Right ventricle myocardium inferior (tissue), 1 donor: ENCODE results near the gene ADGRL1. TPM values are rescaled to one million over a fixed set of nuclear protein-coding genes. Genes with fewer than 3 reads are reported as not detected.

Experiments used
- ATAC-seq: fragments of 200-7000 bp; cut with Tn5 transposase; one replicate; pipeline ENCODE4 v1.9.1; 2020; ENCODE audit warnings: mild to moderate bottlenecking, moderate library complexity
- DNase-seq: peaks from one replicate; pipeline ENCODE4 v3.0.0; 2021; ENCODE audit errors: missing footprints
- intact Hi-C: fragments of 100-400 bp; cut with DNase I; formaldehyde crosslinking; loops from one replicate; pipeline ENCODE4 v1.11.0; 2022
- total RNA-seq: library from RNA; stranded (reverse); fragmentation: NEBNext Ultra II Directional; extraction: Animal tissue kit (Norgen Biotek cat#: 25700); gene quantifications from one replicate; pipeline ENCODE4 v1.2.1, GENCODE V29; 2021
- donor health status: DM: no; HTN: yes; CAD: no; lungs with severe emphysema.

The ADGRL1 gene
- total RNA-seq, 1 donor from 2014 or later: 27.0 TPM

DNA sequence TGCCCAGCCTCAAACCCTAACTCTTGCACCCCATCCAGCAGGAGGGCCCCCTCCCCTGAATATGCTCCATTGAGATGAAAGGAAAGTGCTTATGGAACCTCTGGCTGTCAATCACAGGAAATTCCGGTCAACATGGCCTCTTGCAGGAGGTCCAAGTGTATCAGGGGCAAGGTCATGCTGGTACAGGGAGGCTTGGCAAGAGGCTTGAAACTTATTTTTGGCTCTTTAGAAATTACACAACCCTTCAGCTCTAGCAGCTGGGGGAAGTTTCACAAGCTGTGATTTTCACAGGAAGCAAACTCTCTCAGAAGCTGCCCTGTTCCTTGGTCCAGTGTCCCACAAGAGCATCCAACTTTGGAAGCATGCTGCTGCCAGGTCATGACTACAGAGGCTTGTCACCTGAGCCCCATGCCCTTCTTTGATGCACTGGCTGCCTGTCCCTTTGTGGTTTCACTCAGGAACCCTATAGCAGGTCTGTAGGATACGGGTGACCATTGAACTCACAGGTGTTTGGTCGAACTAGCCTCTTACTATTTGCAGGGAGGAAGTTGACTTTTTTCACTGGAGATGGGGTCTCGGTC is 78.0 kb downstream of the ADGRL1 start:
- peak; percentile 92 for ATAC-seq
- intact Hi-C loops: no loop called here
- peak; percentile 67 for DNase-seq

DNA sequence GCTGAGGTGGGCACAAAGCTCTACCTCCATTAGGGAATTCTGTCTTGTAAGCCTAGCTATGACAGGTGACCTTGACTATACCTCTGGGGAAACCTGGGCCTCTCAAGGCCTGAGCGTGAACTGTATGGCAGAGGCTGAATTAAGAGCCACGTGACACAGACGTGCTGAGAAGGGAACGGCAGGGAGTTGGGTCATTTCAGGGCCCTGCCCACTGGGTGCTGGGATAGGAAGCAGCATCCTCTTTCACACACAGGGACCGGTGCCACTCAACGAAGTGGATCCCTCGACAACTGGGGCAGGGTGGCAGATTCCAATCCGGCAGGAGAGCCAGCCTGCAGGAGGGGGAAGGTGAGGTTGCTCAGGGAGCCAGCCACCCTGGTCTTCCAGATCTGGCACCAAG is 78.8 kb downstream of the ADGRL1 start:
- ATAC-seq (peak; percentile 73), DNase-seq (no peak)
- intact Hi-C loops: no loop called here

DNA sequence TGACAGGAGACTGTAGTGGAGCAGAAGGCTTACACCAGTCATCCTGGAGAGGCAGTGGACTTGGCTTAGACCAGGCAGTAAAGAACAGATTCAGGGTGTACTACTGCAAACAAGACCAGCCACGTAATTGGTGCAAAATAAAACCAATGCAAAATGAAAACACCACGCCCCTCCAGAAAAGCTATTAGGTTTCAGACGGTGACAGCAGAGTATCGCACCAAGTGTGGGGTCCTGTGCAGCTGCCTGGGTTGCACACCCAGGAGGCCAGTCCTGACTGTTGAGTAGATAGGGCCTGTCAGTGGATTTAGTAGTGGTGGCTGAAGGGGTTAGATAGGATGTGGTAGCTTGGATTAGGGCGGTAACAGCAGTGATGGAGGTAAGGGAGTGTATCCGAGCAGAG is 83.0 kb downstream of the ADGRL1 start:
- no peak for ATAC-seq
- intact Hi-C loops: no loop called here
- no peak for DNase-seq

DNA sequence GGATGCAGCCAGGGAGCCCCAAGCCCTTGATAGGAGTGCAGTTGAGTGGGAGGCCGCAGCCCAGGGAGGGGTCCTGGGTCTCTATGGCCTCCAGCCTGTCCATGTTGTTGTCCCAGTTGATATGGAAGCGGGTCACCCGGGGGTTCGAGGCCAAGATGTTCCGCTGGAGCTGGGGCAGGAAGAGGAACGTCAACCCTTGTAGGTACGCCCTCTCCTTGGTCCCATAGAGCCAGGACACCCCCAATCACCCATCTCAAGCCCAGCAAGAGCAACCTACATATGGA is 85.5 kb downstream of the ADGRL1 start:
- intact Hi-C loops: no loop called here
- DNase-seq (no peak), ATAC-seq (no peak)

DNA sequence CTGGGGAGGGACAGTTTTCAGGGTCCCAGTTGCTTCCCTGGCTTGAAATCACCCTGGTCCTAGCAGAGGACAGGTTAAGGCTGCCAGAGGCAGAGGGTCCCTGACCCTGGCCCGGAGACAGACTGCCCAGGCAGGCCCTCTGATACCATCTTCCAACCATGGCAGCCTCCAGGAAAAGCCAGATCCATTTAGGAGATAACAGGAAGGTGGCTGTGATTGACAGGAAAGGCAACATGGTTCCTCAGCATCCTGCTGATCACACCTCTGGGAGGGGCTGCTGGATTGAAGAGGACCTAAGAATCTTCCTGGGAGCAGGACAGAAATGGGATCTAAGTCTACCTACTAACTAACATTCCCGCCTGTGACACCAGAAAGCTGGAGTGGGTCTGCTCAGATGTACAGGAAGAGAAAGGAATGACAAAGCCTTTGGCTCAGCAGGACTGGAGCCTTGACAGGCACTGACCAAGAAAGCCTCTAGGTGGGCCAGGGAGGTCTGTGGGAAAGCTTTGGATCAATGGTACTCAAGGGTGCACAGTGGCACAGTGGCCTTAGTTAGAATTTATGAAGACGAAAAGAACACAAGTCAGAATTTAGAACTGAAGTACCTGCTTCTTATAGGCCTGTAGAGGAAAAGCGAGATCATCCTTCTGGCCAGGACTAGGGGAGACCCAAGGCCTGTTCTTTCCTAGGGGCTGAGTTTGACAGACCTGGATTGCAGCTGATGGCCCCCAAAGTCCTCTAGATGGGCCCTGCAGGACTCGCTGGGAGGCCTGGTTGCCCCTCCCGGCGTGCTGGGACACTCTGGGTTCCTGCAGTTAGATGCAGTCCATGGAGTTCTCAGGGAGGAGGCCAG is 86.1 kb downstream of the ADGRL1 start:
- ATAC-seq: no peak
- intact Hi-C loops: loop anchor here (5.0 kb wide), 1 partner anchor 38 kb away; no protein-coding TSS in a partner anchor
- no peak for DNase-seq

DNA sequence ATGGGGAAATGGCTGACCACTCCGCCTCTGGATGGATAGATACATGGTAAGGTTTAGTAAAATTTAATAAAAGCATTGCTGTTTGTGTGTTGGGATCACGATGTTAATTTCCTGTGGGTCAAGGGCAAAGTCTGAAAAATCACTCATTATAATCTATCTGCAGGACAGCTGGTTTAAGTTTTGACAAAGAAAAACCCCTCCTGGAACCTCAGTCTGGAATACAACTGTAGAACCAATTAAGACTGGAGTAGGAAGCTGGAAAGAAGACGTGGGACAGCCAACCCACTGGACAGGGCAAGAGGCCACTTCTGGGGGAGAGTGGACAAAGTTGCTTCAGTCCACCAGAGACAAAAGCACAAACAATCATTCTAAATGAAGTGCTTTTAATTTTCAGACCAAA is 86.8 kb downstream of the ADGRL1 start:
- ATAC-seq (no peak), DNase-seq (no peak)
- intact Hi-C loops: loop anchor here (5.0 kb wide), 1 partner anchor 37 kb away; no protein-coding TSS in a partner anchor

DNA sequence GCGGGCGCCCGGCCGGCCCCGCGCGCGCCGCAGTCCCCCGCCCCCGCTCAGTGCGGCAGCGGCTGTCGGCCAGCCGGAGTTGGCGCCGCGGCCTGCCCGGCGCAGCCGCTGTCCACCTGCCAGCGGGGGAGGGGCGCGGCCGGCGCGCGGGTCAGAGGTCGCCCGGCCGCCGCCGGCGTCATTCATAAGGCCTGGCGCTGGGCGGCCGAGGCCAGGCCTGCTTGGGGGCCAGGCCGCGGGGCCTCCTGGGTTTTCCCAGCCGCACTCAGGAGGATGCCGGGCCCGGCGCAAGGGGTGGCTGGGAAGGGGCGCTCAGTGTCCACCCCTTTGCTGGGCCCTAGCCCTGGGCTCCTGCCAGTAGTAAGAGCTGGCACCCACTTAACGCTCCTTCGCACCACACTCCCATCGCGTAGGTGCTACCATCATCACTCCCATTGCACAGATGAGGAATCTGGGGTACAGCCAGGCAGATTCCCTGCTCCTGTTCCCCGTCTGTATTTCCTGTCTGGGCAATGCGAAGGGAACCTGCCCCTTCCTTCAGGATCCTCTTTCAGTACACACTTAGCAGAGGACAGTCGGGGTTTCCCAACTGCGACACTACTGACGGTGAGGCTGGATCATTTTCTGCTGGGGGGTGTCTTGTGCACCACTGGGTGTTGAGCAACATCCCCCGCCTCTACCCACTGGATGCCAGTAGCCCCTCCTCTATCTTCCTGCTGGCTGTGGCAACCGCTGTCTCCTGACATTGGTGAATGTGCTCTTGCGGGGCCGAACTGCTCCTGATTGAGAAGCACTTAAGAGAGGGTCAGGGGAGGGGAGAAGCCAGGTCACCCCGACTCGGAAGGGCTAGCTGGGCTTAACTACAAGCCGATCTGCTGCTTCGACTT is 87.6 kb downstream of the ADGRL1 start:
- ATAC-seq (peak; percentile 52), DNase-seq (peak; percentile 90)
- intact Hi-C loops: loop anchor here (5.0 kb wide), 1 partner anchor 36 kb away; no protein-coding TSS in a partner anchor

DNA sequence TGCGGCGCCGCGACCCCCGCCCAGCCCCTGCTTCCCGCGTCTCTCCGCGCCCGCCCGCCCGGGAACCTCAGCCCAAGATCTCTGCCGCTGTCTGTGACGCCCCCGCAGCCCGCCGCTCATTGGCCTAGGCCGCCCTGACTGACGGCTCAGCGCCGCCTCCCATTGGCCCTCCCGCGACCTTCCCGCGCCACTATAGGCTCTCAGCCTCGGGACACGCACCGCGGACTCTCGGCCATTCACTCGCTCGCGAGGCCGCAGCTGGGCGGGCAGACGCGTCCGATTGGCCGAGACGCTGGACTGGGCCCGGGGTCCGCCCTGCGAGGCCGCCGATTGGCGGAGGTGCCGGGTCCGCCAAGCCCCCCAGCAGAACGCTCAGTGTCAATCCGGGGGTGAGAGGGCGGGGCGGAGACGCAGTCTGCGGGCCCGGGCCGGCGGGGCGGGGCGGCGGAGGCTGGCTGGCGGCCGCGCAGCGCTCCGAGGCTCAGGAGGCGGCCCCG is 88.3 kb downstream of the ADGRL1 start, which contains the start of gene PRKACA:
Gene PRKACA (minus strand): TSS at position 95 of the 497 bp plus-strand sequence. CDS start 215 bp downstream, outside the sequence.
- DNase-seq (peak; percentile 100), ATAC-seq (peak; percentile 90)
- intact Hi-C loops: loop anchor here (5.0 kb wide), 1 partner anchor 35 kb away; no protein-coding TSS in a partner anchor

DNA sequence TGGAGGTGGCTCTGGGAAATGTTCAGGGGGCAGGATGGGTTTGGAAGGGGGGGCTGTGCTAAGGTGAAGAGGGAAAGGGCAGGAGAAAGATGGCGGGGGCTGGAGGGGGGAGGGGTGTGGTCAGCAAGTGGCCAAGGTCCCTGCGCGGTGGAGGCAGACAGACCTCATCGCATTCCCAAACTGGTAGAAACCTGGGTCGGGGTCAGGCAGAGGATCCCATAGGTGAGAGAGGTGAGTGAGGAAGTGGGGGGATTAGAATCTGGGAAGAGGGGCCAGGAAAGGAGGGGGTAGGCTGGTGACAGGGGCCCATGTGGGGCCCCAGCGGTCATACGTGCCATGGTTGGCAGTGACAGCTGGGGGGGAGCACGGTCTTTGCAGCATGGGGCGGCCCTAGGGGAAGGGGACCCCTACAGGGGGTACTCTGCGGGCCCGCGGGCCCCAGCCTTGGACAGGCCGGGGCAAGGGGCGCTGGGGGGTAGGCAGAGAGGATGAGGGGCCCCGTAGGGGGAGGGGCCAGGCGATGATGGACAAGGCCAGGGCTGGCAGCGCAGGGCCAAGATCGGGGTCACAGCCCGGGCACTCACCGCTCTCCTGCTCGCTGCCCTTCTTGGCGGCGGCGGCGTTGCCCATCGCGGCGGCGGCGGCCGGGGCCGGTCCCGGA is 88.9 kb downstream of the ADGRL1 start:
- ATAC-seq: no peak
- intact Hi-C loops: loop anchor here (5.0 kb wide), 1 partner anchor 35 kb away; no protein-coding TSS in a partner anchor
- DNase-seq: peak; percentile 80

DNA sequence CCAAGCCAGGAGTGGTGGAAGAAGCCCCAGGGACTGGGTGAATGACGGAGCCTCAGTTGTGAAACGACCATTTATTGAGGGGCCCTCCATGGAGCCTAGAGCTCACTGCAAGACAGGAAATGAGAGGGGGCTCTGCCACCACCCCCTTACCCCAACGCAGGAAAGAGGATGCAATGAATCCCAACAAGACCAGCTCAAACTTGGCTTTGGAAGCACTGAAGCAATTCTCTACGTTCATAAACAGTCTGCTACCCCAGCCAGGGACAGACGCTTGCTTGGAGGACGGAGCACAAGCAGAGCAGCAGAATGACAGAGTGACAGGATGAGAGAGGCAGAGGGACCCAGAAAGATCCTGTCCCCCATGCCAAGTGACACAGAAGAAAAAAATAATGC is 89.4 kb downstream of the ADGRL1 start:
- intact Hi-C loops: loop anchor here (5.0 kb wide), 1 partner anchor 34 kb away; no protein-coding TSS in a partner anchor
- ATAC-seq (no peak), DNase-seq (no peak)

DNA sequence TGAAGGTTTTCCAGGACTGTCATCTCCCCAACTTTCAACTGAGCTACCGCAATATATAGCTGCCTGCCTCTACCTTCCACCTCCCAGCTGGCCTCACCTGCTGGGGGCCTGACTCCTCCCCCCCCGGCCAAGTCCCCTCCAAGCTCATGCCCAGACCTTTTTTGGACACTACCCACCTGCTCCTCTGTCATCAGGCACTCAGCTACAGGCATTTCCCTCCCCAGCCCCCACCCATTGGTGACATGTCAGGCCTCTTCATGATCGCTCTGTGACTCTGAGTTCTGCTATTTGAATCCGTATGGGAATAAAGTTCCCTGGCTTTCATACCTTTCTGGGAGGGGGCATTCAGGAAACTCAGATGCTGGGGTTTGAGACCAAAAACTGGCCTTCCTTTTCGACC is 90.2 kb downstream of the ADGRL1 start:
- no peak for DNase-seq
- intact Hi-C loops: loop anchor here (5.0 kb wide), 1 partner anchor 33 kb away; no protein-coding TSS in a partner anchor

DNA sequence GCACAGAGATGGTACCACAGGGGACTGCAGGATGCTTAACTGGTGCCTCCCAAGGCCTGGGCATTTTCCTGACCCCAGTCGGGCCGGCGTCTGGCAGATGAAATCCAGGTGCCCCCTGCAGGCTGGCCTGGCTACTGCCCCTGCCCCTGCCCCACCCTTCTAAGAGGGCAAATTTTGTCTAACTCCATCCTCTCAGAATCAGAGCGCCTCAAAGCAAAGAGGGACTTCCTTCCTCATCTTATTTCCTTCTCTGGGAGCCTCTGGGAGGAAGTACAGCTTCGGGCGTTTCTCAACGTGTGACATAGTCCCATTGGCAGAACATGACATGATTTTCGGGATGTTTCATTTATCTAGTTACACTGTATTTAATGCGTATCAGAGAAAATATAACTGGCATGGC is 91.1 kb downstream of the ADGRL1 start:
- intact Hi-C loops: loop anchor here (5.0 kb wide), 1 partner anchor 33 kb away; no protein-coding TSS in a partner anchor
- ATAC-seq (no peak), DNase-seq (peak; percentile 83)

More for the DNA sequence above, 90.2 kb downstream of the ADGRL1 start:
- ATAC-seq: no peak

DNA sequence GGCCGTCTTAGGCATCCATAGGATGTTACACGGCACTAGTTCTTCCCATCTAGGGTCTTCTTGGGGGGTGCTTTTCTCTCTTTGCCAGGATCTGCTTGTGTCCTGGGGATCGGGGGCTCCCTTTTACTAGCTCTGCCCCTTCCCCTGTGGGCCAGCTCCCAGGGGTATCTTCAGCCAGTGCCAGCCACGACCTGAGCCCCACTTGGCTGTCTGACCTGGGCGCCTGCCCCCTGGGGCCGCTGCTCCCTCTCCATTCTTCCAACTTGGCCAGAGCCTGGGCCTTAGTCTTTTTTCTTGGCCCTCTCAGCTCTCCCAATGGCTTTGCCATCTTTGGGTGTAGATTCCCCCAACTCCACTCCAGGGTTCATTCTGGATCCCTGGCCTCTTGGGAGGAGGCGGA is 91.5 kb downstream of the ADGRL1 start:
- DNase-seq: no peak

DNA sequence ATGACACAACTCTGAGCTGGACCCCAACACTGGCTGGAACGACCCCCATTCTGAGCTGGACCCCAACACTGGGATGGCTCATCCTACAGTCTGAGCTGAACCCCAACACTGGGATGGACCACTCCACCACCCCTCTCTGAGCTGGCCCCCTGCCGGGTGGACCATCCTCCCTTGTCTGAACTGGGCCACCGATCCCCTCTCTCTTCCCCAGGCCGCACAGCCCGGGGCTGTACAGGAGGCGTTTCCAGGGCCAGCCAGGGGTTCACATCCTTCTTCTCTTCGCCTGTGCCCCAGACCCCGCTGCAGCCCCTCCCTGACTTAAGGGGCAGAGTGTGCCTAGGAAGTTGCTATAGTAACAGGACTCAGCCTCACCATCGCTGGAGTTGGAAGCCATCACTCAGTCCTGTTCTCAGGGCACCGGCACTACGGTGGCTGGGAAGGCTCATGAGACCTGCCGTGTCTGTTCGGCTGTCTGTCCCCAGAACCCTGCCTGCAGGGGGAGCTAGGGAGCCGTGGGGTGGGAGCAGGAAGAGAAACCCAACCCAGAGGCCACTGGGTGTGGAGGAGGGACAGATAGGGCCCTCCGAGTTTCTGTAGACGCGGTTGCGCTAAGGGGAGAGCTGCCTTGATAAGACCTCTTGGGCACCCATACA is 92.1 kb downstream of the ADGRL1 start:
- intact Hi-C loops: loop anchor here (2.0 kb wide), 1 partner anchor 23 kb away; the partner anchor contains the start of gene SAMD1
- DNase-seq (no peak), ATAC-seq (no peak)

More for the DNA sequence above, 91.5 kb downstream of the ADGRL1 start:
- intact Hi-C loops: no loop called here
- ATAC-seq: no peak

DNA sequence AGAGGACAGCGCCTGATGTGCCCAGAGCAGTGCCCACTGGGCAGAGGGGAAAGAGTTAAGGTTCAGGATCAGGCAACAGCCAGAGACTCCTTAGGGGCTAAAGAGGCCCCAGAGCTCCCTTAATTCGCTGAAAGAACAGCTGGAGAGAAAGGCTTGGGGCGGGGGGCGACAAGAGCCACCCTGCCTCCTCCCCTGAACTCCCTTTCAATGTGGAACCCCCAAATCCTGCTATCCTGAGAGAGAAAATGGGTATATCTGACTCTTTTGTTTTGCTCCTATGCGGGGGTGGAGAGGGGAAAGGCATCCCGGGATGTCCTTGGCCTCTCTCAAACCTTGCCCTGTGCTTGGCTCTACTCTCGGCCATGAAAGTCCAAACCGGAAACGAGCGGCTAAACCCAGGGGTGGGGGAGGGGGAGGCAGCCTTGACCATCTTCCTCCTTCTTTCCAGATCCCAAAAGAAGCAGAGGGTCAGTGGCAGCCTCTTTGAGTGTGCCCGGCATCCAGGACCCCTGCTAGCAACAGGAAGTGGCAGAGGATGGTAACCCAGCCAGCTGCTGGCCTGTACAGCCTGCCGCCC is 93.1 kb downstream of the ADGRL1 start:
- ATAC-seq (peak; percentile 21), DNase-seq (peak; percentile 61)
- intact Hi-C loops: loop anchor here (2.0 kb wide), 1 partner anchor 22 kb away; the partner anchor contains the start of gene SAMD1

DNA sequence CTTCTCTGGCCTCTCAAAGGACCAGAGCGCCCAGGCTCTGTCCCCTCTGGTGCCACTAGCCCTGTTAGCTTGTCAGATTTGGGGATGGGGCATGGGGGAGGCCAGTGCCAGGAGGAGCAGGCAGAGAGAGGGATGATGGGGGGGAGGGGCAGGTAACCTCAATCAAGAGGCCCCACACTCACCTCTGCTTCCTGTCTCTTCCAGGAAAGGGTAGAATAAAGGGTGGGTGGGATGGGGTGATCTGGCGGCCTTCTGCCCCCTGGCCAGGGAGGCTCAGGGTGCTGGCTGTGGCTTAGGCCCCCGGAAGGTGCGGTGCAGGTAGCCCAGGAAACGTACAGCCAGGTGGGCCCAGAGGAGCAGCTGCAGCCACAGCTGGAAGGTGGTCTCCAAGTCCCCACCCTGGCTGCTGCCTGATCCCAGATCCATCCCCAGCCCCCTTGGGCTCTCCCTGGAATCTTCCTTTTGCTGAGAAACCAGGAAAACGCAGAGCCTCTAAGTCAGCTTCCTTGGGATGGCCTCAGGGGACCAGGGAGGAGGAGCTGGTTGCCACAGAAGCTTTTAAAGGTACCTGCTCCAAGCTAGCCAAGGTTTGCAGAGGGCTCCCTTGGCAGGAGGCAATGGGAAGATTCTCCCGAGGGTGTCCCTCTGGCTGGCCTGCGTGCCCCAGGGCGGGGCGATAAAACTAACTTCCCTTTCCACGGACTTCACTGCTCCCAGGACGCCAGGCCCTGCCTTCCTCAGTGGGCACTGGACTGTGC is 93.7 kb downstream of the ADGRL1 start:
- ATAC-seq (peak; percentile 23), DNase-seq (peak; percentile 76)
- intact Hi-C loops: loop anchor here (2.0 kb wide), 1 partner anchor 21 kb away; the partner anchor contains the start of gene SAMD1
